ENCODE measurements around the gene PITRM1.

DNA sequence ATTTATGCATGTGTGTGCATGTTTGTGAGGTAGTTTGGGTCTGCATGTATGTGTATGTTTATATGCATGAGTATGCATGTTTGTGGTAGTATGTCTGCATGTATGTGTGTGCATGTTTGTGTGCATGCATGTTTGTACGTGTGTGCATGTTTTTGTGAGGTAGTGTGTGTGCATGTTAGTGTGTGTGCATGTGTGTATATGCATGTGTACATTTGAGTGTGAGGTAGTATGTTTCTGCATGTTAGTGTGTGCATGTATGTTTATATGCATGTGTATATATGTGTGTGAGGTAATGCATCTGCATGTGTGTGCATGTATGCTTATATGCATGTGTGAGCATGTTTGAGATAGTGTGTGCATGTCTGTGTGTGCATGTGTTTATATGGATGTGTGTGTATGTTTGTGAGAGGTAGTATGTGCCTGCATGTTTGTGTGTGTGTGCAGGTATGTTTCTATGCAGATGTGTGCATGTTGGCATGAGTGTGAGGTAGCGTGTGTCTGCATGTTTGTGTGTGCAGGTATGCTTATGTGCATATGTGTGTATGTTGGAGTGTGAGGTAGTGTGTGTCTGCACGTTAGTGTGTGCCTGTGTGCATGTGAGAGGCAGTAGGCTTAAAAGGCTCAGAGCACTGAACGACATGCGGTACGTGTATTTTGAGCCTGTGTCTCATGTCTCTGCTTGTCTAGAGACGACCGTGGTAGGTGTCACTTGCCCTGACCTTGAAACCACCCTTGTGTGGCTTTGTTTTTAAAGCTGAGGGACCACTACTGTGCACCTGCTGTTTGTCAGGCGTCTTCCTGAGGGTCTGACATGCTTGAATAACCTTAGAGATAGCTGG, 61.6 kb downstream of the PITRM1 start:
- TF ChIP-seq MAX (IDR thresholded peaks at IDR 0.05; ENCODE audit: low read depth) (no peak), TAF1 (IDR thresholded peaks at IDR 0.05; ENCODE audit: borderline replicate concordance, low read depth, low read length) (no peak), EP300 (IDR thresholded peaks at IDR 0.05; ENCODE audit: borderline replicate concordance in 1 of 2, low read depth in 1 of 2, low read length in 1 of 2) (no peak)
- TF ChIP-seq, protein P1, sequence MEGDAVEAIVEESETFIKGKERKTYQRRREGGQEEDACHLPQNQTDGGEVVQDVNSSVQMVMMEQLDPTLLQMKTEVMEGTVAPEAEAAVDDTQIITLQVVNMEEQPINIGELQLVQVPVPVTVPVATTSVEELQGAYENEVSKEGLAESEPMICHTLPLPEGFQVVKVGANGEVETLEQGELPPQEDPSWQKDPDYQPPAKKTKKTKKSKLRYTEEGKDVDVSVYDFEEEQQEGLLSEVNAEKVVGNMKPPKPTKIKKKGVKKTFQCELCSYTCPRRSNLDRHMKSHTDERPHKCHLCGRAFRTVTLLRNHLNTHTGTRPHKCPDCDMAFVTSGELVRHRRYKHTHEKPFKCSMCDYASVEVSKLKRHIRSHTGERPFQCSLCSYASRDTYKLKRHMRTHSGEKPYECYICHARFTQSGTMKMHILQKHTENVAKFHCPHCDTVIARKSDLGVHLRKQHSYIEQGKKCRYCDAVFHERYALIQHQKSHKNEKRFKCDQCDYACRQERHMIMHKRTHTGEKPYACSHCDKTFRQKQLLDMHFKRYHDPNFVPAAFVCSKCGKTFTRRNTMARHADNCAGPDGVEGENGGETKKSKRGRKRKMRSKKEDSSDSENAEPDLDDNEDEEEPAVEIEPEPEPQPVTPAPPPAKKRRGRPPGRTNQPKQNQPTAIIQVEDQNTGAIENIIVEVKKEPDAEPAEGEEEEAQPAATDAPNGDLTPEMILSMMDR (IDR thresholded peaks at IDR 0.05): no peak
